B cell (primary cell): ENCODE data around the gene MXRA8. TPM values are rescaled to one million over a fixed set of nuclear protein-coding genes. Genes with fewer than 3 reads are reported as not detected.

ENCODE experiments used
- ATAC-seq: fragments of 200-7000 bp; cut with Tn5 transposase; one replicate; pipeline ENCODE4 v1.10.0; 2021; ENCODE audit warnings: low read depth, mild to moderate bottlenecking, moderate number of reproducible peaks, moderate library complexity
- CTCF ChIA-PET: fragments of 350-600 bp; sonication (Branson Sonifier 250); formaldehyde crosslinking; loops from one replicate; lab custom pipeline; 2021; ENCODE audit warnings: antibody characterized with exemption, inconsistent platforms; lab: Charles Lee
- POLR2A ChIA-PET: fragments of 350-600 bp; sonication (Branson Sonifier 250); formaldehyde crosslinking; loops from one replicate; lab custom pipeline; 2021; ENCODE audit warnings: antibody characterized with exemption; lab: Charles Lee
- DNase-seq: peaks from one replicate; pipeline ENCODE4 v3.0.0; 2013
- H2AFZ ChIP-seq: 2 replicates; pipeline ENCODE4 v1.6.1; 2012; ENCODE audit warnings: mild to moderate bottlenecking, low read depth, low read length; ENCODE audit not compliant: insufficient read depth, poor library complexity, severe bottlenecking
- H3K27ac ChIP-seq, 2 donors: 1 replicate in 1 of 2; 2 replicates in 1 of 2; pipeline ENCODE4 v1.5.1; 2012 to 2013; ENCODE audit warnings: low read length in 2 of 2, mild to moderate bottlenecking in 2 of 2, moderate library complexity in 1 of 2
- H3K27me3 ChIP-seq, 4 experiments: fragments of 200-600 bp in 1 of 4; sonication (generic) in 1 of 4; replicated peaks in 1 of 4; 1 replicate in 2 of 4; 2 replicates in 2 of 4; pipeline versions ENCODE4 v1.6.1 to v1.7.0; 2013 to 2016; ENCODE audit warnings: low read length in 3 of 4, mild to moderate bottlenecking in 2 of 4, mixed read lengths in 1 of 4, moderate library complexity in 1 of 4; ENCODE audit not compliant: insufficient read depth in 4 of 4, control insufficient read depth in 3 of 4; ENCODE audit errors: control extremely low read depth in 1 of 4
- H3K36me3 ChIP-seq, 2 experiments: replicated peaks in 1 of 2; 1 replicate in 1 of 2; 2 replicates in 1 of 2; pipeline versions ENCODE4 v1.6.1 to v1.7.1; 2013; ENCODE audit warnings: low read length in 1 of 2; ENCODE audit not compliant: insufficient read depth in 2 of 2, control insufficient read depth in 1 of 2; ENCODE audit errors: control extremely low read depth in 1 of 2, extremely low read depth in 1 of 2
- H3K4me1 ChIP-seq, 2 donors: fragments of 200-600 bp in 1 of 2; sonication (generic) in 1 of 2; 1 replicate in 1 of 2; 2 replicates in 1 of 2; pipeline versions ENCODE4 v1.5.1 to v1.6.1; 2013 to 2017; ENCODE audit warnings: low read length in 2 of 2; ENCODE audit not compliant: control insufficient read depth in 2 of 2, insufficient read depth in 2 of 2
- H3K4me2 ChIP-seq: replicated peaks from 2 replicates; pipeline ENCODE3; 2012; ENCODE audit warnings: mild to moderate bottlenecking, low read depth, low read length; ENCODE audit not compliant: poor library complexity, severe bottlenecking
- H3K4me3 ChIP-seq, 5 experiments: fragments of 200-600 bp in 1 of 5; sonication (generic) in 1 of 5; 1 replicate in 3 of 5; 2 replicates in 2 of 5; pipeline versions ENCODE4 v1.5.1 to v1.7.0; 2011 to 2016; ENCODE audit warnings: low read length in 4 of 5, mild to moderate bottlenecking in 4 of 5, low read depth in 2 of 5, control low read depth in 1 of 5, moderate library complexity in 1 of 5; ENCODE audit not compliant: insufficient read depth in 1 of 5; ENCODE audit errors: control extremely low read depth in 1 of 5, extremely low read depth in 1 of 5
- H3K79me2 ChIP-seq: fragments of 200-600 bp; sonication (generic); one replicate; pipeline ENCODE4 v1.6.0; 2016; ENCODE audit warnings: low read length; ENCODE audit not compliant: control insufficient read depth, insufficient read depth
- H3K9ac ChIP-seq: fragments of 200-600 bp; sonication (generic); 2 replicates; pipeline ENCODE4 v1.6.1; 2017; ENCODE audit warnings: mild to moderate bottlenecking, low read length, moderate library complexity
- H3K9me3 ChIP-seq, 3 donors: one replicate each; pipeline versions ENCODE4 v1.6.1 to v1.7.1; 2013; ENCODE audit warnings: low read length in 2 of 3; ENCODE audit not compliant: control insufficient read depth in 2 of 3, insufficient read depth in 1 of 3; ENCODE audit errors: control extremely low read depth in 1 of 3
- H4K20me1 ChIP-seq: 2 replicates; pipeline ENCODE4 v1.6.0; 2012; ENCODE audit warnings: mild to moderate bottlenecking, low read length; ENCODE audit not compliant: insufficient read depth, control insufficient read depth, poor library complexity, severe bottlenecking
- H3K27ac Mint-ChIP-seq: one replicate; pipeline ENCODE4 v1.8.0; 2021; ENCODE audit warnings: mixed read lengths
- H3K27me3 Mint-ChIP-seq: one replicate; pipeline ENCODE4 v1.8.0; 2021; ENCODE audit warnings: mixed read lengths
- H3K4me1 Mint-ChIP-seq: one replicate; pipeline ENCODE4 v1.8.0; 2021; ENCODE audit warnings: mixed read lengths
- H3K4me3 Mint-ChIP-seq: one replicate; pipeline ENCODE4 v1.8.0; 2021; ENCODE audit warnings: mixed read lengths
- H3K9me3 Mint-ChIP-seq: one replicate; pipeline ENCODE4 v1.8.0; 2022; ENCODE audit warnings: mixed read lengths; ENCODE audit not compliant: insufficient read depth
- EZH2 ChIP-seq: IDR thresholded peaks from 2 replicates; pipeline ENCODE4 v1.6.1; 2012; ENCODE audit warnings: borderline replicate concordance, low read depth, mild to moderate bottlenecking, moderate library complexity, low read length; ENCODE audit not compliant: insufficient read depth, poor library complexity, severe bottlenecking
- whole genome bisulfite sequencing: methylation state at CpG from one replicate; pipeline ENCODE4 v1.1.5; 2013; ENCODE audit warnings: missing lambda C conversion rate; ENCODE audit not compliant: insufficient coverage; 5-methylcytosine and 5-hydroxymethylcytosine counted together
- intact Hi-C: fragments of 100-400 bp; cut with micrococcal nuclease; formaldehyde crosslinking; loops from one replicate; pipeline ENCODE4 v1.10.0; 2022
- polyA plus RNA-seq: library from polyadenylated mRNA; depleted of rRNA; stranded (reverse); fragments of >200 nt; gene quantifications from 2 replicates; pipeline ENCODE4 v1.2.3, GENCODE V29; 2012
- total RNA-seq, 2 donors: library from RNA; stranded (reverse); fragments of 120-200 nt in 1 of 2; gene quantifications; 1 replicate in 1 of 2; 2 replicates in 1 of 2; pipeline versions ENCODE4 v1.2.3 to v1.2.4, GENCODE V29; 2013 to 2022
- TF ChIP-seq, protein P1 (sequence below): fragments of 200-600 bp; IDR thresholded peaks from one replicate; pipeline ENCODE4 v1.8.0; 2022; ENCODE audit warnings: antibody characterized with exemption, mild to moderate bottlenecking

MXRA8 gene
- total and polyA plus RNA-seq, 2 donors (not counting 1 experiment from before 2014, with no cell fraction given): 0.10 TPM; not detected in 1

DNA sequence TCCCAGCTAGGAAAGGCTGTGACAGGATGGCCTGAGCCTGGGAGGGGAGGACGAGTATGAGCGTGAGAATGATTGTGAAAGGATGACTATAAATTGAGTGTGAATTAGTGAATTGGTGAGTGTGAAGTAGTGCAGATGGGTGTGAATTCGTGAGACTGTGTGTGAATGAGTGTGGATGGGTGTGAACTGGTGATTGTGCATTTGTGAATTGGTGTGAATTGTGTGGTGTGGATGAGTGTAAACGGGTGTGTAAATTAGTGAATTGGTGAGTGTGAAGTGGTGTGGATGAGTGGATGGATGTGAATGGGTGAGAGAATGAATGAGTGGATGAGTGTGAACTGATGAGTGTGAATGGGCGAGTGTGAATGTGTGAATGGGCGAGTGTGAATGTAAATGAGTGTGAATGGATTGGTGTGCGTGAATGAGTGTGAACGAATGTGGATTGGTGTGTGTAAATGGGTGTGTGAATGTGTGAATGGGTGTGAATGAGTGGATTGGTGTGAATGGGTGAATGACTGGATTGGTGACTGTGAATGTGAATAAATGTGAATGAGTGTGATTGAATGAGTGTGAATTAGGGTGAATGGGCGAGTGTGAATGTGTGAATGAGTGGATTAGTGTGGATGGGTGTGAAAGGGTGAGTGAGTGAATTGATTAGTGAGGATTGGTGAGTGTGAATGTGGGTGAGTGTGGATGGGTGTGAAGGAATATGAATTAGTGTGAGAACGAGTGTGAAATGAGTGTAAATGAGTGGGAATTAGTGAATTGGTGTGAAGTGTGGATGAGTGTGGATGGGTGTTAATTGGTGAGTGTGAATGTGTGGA lies 7.7 kb upstream of the MXRA8 start:
- POLR2A ChIA-PET: interaction anchor here (0.6 kb wide), 1 partner anchor 23 kb away, joined by 5 read pairs; no protein-coding TSS in a partner anchor
- CTCF ChIA-PET: no interaction called here
- intact Hi-C loops: no loop called here

DNA sequence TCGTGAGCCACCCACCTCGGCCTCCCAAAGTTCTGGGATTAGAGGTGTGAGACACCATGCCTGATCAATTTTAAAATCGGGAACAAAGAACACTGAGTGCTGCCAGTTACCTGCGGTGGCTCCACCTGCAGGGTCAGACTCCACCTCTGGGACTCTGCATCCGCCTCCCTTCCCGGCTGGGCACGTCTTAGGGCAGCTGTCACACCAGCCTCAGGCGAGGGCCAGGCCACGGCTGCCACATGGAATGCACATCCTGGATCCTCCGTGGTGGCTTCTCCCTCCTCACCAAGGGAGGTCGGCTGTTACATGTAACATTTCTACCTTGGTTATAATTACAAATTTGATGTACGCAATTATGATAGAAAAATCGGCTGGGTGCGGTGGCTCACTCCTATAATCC lies 5.9 kb upstream of the MXRA8 start:
- H3K27ac Mint-ChIP-seq: no peak overlapping the region
- no peak for ATAC-seq
- H3K9me3 ChIP-seq: peaks cover 0 to 14% (median 0%) of the 10 kb centered on the region in 3 donors
- no peaks in the 10 kb centered on the region for H3K4me1 ChIP-seq
- no peak for DNase-seq
- H4K20me1 ChIP-seq: no peaks in the 10 kb centered on the region
- H2AFZ ChIP-seq: no peak overlapping the region
- no peaks in the 10 kb centered on the region for H3K79me2 ChIP-seq
- TF ChIP-seq, protein P1, sequence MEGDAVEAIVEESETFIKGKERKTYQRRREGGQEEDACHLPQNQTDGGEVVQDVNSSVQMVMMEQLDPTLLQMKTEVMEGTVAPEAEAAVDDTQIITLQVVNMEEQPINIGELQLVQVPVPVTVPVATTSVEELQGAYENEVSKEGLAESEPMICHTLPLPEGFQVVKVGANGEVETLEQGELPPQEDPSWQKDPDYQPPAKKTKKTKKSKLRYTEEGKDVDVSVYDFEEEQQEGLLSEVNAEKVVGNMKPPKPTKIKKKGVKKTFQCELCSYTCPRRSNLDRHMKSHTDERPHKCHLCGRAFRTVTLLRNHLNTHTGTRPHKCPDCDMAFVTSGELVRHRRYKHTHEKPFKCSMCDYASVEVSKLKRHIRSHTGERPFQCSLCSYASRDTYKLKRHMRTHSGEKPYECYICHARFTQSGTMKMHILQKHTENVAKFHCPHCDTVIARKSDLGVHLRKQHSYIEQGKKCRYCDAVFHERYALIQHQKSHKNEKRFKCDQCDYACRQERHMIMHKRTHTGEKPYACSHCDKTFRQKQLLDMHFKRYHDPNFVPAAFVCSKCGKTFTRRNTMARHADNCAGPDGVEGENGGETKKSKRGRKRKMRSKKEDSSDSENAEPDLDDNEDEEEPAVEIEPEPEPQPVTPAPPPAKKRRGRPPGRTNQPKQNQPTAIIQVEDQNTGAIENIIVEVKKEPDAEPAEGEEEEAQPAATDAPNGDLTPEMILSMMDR: no peak
- no peak for TF ChIP-seq EZH2
- 84% methylated on average over 9 of the region's 14 CpGs for WGBS
- no peak overlapping the region for H3K4me3 Mint-ChIP-seq
- no peaks in the 10 kb centered on the region for H3K36me3 ChIP-seq
- no peak overlapping the region for H3K4me2 ChIP-seq
- H3K27me3 Mint-ChIP-seq: peaks cover 13% of the 10 kb centered on the region
- POLR2A ChIA-PET: no interaction called here
- H3K27me3 ChIP-seq: peaks cover 0 to 20% (median 4%) of the 10 kb centered on the region in 4 experiments
- H3K4me3 ChIP-seq: no peak overlapping the region
- H3K9me3 Mint-ChIP-seq: no peaks in the 10 kb centered on the region
- H3K4me1 Mint-ChIP-seq: peaks cover 4% of the 10 kb centered on the region
- CTCF ChIA-PET: no interaction called here
- intact Hi-C loops: no loop called here
- no peak overlapping the region for H3K27ac ChIP-seq
- H3K9ac ChIP-seq: no peak overlapping the region

More for the DNA sequence above, 7.7 kb upstream of the MXRA8 start:
- Histone ChIP-seq H3K4me1 (peaks cover 0 to under 1% of the 10 kb centered on the region in 2 donors), H3K27me3 (peaks cover 0 to 9% (median 1%) of the 10 kb centered on the region in 4 experiments), H2AFZ (no peak overlapping the region), H3K4me2 (no peak overlapping the region), H3K79me2 (no peaks in the 10 kb centered on the region), H3K9me3 (peaks cover 0 to 14% (median 0%) of the 10 kb centered on the region in 3 donors), H3K4me3 (no peak overlapping the region), H3K9ac (no peak overlapping the region), H3K36me3 (no peaks in the 10 kb centered on the region), H4K20me1 (no peaks in the 10 kb centered on the region), H3K27ac (no peak overlapping the region)
- H3K27ac Mint-ChIP-seq: no peak overlapping the region
- no peak for ATAC-seq
- 77% methylated on average over 10 of the region's 10 CpGs for WGBS
- TF ChIP-seq EZH2: no peak
- TF ChIP-seq, protein P1: no peak
- peaks cover 2% of the 10 kb centered on the region for H3K4me1 Mint-ChIP-seq
- H3K4me3 Mint-ChIP-seq: no peak overlapping the region
- no peak for DNase-seq
- H3K9me3 Mint-ChIP-seq: no peaks in the 10 kb centered on the region
- peaks cover 6% of the 10 kb centered on the region for H3K27me3 Mint-ChIP-seq
